ENCODE measurements around the gene HCAR1. TPM values are rescaled to one million over a fixed set of nuclear protein-coding genes. Genes with fewer than 3 reads are reported as not detected.
"Not testable (repeated sequence)": the region's sequence is repeated elsewhere in the genome, so short reads cannot be mapped to it uniquely, and the experiment has no call there.

HCAR1 gene
- total RNA-seq, 2 experiments from 2014 or later: 0.05 TPM; not detected in 1

DNA sequence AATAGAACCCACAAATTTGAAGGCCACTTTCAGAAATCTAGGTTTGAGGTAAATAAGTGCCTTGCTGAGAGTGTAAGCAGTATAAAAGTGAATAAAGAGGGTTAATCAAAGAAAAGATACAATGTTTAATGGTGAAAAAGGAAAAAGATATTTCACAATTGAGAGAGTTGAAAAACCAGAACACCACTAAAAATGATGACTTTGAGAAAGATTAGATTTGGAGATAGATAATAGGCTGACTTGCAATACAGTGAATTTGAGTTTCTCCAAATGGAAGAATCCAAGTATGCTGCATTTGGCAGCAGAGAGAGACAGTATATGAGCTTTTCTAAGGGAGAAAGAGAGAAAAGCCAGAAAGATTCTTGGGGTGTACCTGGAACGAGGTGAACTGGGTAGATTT lies 24.1 kb upstream of the HCAR1 start:
- intact Hi-C loops (cut with DNase I, micrococcal nuclease): loop anchor here (5.0 to 10.0 kb wide), 4 partner anchors 357 to 630 kb away; partner anchors contain the start of genes DIABLO (in 1 of the 2) and KMT5A (in 1 of the 2)

DNA sequence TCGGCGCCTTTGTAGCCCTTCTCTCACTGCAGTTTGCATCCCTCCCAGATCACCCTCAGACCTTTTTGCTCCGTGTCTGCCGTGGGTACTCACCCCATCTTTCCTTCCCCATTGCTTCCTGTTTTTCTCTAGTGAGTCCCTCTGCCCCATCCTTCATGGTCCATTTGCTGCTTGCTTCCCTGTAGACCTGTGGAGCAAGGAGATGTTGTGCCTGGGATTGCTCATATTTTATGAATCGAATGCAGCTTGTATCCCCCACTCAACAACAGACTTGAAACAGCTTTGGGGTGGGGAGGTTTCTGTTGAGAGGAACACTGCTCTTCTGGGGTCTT lies 22.6 kb upstream of the HCAR1 start:
- peak overlapping the region; percentile 97 for H3K27ac Mint-ChIP-seq

More for the DNA sequence above, 24.1 kb upstream of the HCAR1 start:
- H3K27me3 Mint-ChIP-seq: no peaks in the 10 kb centered on the region
- peak overlapping the region; percentile 40 for H3K4me3 Mint-ChIP-seq
- H3K27ac Mint-ChIP-seq: peak overlapping the region; percentile 97
- H3K4me3 ChIP-seq (ENCODE audit: low read length): no peak overlapping the region
- CTCF ChIA-PET: no interaction called here
- POLR2A ChIA-PET: no interaction called here
- no peaks in the 10 kb centered on the region for H3K9me3 Mint-ChIP-seq
- peaks cover 61% of the 10 kb centered on the region for H3K4me1 Mint-ChIP-seq (ENCODE audit: low read depth)
- H3K9me3 ChIP-seq (ENCODE audit: control insufficient read depth in 1 of 2, insufficient read depth in 1 of 2, low read length in 2 of 2): no peaks in the 10 kb centered on the region
- no peak overlapping the region for H3K27ac ChIP-seq (ENCODE audit: low read depth in 1 of 2, low read length in 2 of 2)
- H3K36me3 Mint-ChIP-seq (ENCODE audit: low read depth): peaks cover 71% of the 10 kb centered on the region
- peaks cover 23% of the 10 kb centered on the region for H3K4me1 ChIP-seq (ENCODE audit: insufficient read depth, low read length)
- no peaks in the 10 kb centered on the region for H3K27me3 ChIP-seq (ENCODE audit: control insufficient read depth in 1 of 2, insufficient read depth in 2 of 2, low read length in 2 of 2)
- no peak for DNase-seq
- TF ChIP-seq, protein P1, sequence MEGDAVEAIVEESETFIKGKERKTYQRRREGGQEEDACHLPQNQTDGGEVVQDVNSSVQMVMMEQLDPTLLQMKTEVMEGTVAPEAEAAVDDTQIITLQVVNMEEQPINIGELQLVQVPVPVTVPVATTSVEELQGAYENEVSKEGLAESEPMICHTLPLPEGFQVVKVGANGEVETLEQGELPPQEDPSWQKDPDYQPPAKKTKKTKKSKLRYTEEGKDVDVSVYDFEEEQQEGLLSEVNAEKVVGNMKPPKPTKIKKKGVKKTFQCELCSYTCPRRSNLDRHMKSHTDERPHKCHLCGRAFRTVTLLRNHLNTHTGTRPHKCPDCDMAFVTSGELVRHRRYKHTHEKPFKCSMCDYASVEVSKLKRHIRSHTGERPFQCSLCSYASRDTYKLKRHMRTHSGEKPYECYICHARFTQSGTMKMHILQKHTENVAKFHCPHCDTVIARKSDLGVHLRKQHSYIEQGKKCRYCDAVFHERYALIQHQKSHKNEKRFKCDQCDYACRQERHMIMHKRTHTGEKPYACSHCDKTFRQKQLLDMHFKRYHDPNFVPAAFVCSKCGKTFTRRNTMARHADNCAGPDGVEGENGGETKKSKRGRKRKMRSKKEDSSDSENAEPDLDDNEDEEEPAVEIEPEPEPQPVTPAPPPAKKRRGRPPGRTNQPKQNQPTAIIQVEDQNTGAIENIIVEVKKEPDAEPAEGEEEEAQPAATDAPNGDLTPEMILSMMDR (IDR thresholded peaks at IDR 0.05): no peak
- ATAC-seq (ENCODE audit: poor library complexity): no peak
- peaks cover 55% of the 10 kb centered on the region for H3K36me3 ChIP-seq (ENCODE audit: insufficient read depth, low read length)

DNA sequence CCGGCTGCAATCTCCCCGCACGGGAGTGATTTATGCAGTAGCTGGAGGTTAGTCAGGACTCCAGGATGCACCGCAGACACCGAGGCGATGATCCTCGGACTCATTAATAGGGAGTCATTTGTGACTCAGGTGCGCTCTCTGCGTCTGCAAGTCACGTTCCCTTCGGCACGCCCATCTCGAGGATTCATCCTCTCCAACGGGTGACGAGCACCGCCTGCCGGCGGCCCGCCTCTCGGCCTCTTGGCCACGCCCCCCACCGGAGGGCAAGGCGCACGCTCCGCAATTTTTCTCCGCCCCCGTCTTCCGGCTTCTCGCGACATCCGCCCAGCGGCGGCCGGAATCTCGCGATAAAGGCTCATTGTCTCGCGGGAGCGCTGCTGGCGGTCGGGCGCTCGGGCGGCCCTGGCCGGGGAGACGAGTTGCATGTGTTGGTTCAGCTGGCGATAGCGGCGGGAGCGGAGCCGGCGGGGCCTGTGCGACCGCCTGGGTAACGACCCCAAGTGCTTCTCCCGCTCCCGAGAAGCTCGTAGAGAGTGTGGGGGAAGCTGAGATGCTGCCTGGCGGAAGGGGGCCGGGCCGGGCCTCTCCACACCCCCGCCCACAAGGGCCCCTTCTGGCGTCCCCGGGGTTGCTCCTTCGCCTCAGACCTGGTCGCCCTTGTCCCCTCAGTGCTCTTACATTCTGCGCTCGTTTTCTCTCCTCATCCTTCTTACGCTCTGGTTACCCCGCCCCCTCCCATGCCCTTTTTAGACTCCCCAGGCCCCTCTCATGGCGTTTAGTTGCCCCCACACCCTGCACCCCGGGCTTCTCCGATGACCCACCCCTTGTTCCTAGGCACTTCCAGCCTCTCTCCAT lies 22.0 kb upstream of the HCAR1 start, which contains the start of gene DENR:
DENR (plus strand) TSS at position 361 of the 855 bp plus-strand sequence. CDS start 878 bp downstream, outside the sequence.
- DNase-seq (peak; percentile 99 to 100 (median 99)), ATAC-seq (ENCODE audit: poor library complexity) (peak; percentile 92)
- no peaks in the 10 kb centered on the region for H3K27me3 ChIP-seq (ENCODE audit: control insufficient read depth in 1 of 2, insufficient read depth in 2 of 2, low read length in 2 of 2)
- H3K36me3 Mint-ChIP-seq (ENCODE audit: low read depth): peaks cover 54% of the 10 kb centered on the region
- peak within 1 kb of the TSS; percentile 86 to 89 for H3K27ac ChIP-seq (ENCODE audit: low read depth in 1 of 2, low read length in 2 of 2)
- no peaks in the 10 kb centered on the region for H3K9me3 Mint-ChIP-seq
- no peaks in the 10 kb centered on the region for H3K9me3 ChIP-seq (ENCODE audit: control insufficient read depth in 1 of 2, insufficient read depth in 1 of 2, low read length in 2 of 2)
- intact Hi-C loops (cut with DNase I, micrococcal nuclease): loop anchor here (1.0 to 10.0 kb wide), 10 partner anchors 22 to 632 kb away; partner anchors contain the start of genes KNTC1 (in 2 of the 2), CCDC62 (in 1 of the 2), DIABLO (in 1 of the 2) and KMT5A (in 1 of the 2)
- H3K4me1 Mint-ChIP-seq (ENCODE audit: low read depth): peaks cover 57% of the 10 kb centered on the region
- TF ChIP-seq, protein P1 (IDR thresholded peaks at IDR 0.05): peak; percentile 76
- peaks cover 38% of the 10 kb centered on the region for H3K36me3 ChIP-seq (ENCODE audit: insufficient read depth, low read length)
- H3K4me3 ChIP-seq (ENCODE audit: low read length): peak within 1 kb of the TSS; percentile 89
- peak within 1 kb of the TSS; percentile 96 for H3K4me3 Mint-ChIP-seq
- CTCF ChIA-PET: interaction anchor here (0.5 to 2.1 kb wide), 9 partner anchors 9 to 285 kb away, joined by 3 to 7 read pairs (median 4); partner anchors contain the start of genes KNTC1, RSRC2 and ZCCHC8
- peaks cover 21% of the 10 kb centered on the region for H3K4me1 ChIP-seq (ENCODE audit: insufficient read depth, low read length)
- H3K27ac Mint-ChIP-seq: peak within 1 kb of the TSS; percentile 97
- H3K27me3 Mint-ChIP-seq: no peaks in the 10 kb centered on the region
- POLR2A ChIA-PET: interaction anchor here (0.5 to 2.4 kb wide), 13 partner anchors 10 to 831 kb away, joined by 3 to 25 read pairs (median 4); partner anchors contain the start of genes KNTC1, OGFOD2, RSRC2 and TMED2

More for the DNA sequence above, 22.6 kb upstream of the HCAR1 start:
- ChIA-PET CTCF (interaction anchor here (1.4 to 2.1 kb wide), 5 partner anchors 8 to 255 kb away, joined by 4 to 7 read pairs (median 6); partner anchors contain the start of genes KNTC1, RSRC2 and ZCCHC8), POLR2A (interaction anchor here (0.6 to 2.4 kb wide), 9 partner anchors 11 to 831 kb away, joined by 3 to 25 read pairs (median 5); partner anchors contain the start of genes KNTC1, OGFOD2, RSRC2 and TMED2)
- Mint-ChIP-seq H3K4me3 (peak overlapping the region; percentile 96), H3K36me3 (ENCODE audit: low read depth) (peaks cover 60% of the 10 kb centered on the region), H3K9me3 (no peaks in the 10 kb centered on the region), H3K4me1 (ENCODE audit: low read depth) (peaks cover 59% of the 10 kb centered on the region), H3K27me3 (no peaks in the 10 kb centered on the region)
- intact Hi-C loops (cut with DNase I, micrococcal nuclease): loop anchor here (2.0 to 10.0 kb wide), 6 partner anchors 114 to 632 kb away; partner anchors contain the start of genes DIABLO (in 1 of the 2), KMT5A (in 1 of the 2), KNTC1 (in 1 of the 2) and RSRC2 (in 1 of the 2)
- Histone ChIP-seq H3K27me3 (ENCODE audit: control insufficient read depth in 1 of 2, insufficient read depth in 2 of 2, low read length in 2 of 2) (no peaks in the 10 kb centered on the region), H3K4me1 (ENCODE audit: insufficient read depth, low read length) (peaks cover 21% of the 10 kb centered on the region), H3K4me3 (ENCODE audit: low read length) (peak overlapping the region; percentile 89), H3K9me3 (ENCODE audit: control insufficient read depth in 1 of 2, insufficient read depth in 1 of 2, low read length in 2 of 2) (no peaks in the 10 kb centered on the region), H3K27ac (ENCODE audit: low read depth in 1 of 2, low read length in 2 of 2) (peak overlapping the region; percentile 86 to 89), H3K36me3 (ENCODE audit: insufficient read depth, low read length) (peaks cover 44% of the 10 kb centered on the region)
- ATAC-seq (ENCODE audit: poor library complexity) (no peak), DNase-seq (no peak)
- TF ChIP-seq, protein P1 (IDR thresholded peaks at IDR 0.05): no peak

DNA sequence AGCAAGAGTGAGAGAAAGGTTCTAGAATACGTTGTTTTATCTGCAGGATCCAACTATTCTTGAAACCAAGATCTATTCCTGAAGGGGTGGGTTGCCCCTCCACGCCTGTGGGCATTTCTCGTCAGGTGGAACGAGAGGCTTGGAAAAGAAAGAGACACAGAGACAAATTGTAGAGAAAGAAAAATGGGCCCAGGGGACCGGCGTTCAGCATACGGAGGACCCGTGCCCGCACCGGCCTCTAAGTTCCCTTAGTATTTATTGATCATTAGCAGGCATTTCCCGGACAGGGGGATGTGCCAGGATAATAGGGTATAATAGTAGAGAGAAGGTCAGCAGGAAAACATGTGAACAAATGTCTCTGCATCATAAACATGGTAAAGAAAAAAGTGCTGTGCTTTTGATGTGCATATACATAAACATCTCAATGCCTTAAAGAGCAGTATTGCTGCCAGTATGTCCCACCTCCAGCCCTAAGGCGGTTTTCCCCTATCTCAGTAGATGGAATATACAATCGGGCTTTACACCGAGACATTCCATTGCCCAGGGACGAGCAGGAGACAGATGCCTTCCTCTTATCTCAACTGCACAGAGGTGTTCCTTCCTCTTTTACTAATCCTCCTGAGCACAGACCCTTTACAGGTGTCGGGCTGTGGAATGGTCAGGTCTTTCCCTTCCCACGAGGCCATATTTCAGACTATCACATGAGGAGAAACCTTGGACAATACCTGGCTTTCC lies 20.3 kb upstream of the HCAR1 start:
- H3K4me3 ChIP-seq (ENCODE audit: low read length); POLR2A ChIA-PET; H3K27me3 Mint-ChIP-seq: not testable (repeated sequence)

More for the DNA sequence above, 20.3 kb upstream of the HCAR1 start:
- CTCF ChIA-PET; ATAC-seq (ENCODE audit: poor library complexity); H3K27me3 ChIP-seq (ENCODE audit: control insufficient read depth in 1 of 2, insufficient read depth in 2 of 2, low read length in 2 of 2); H3K9me3 Mint-ChIP-seq; DNase-seq; H3K9me3 ChIP-seq (ENCODE audit: control insufficient read depth in 1 of 2, insufficient read depth in 1 of 2, low read length in 2 of 2); H3K27ac ChIP-seq (ENCODE audit: low read depth in 1 of 2, low read length in 2 of 2): not testable (repeated sequence)
- intact Hi-C loops (cut with DNase I, micrococcal nuclease): loop anchor here (5.0 to 10.0 kb wide), 4 partner anchors 354 to 634 kb away; partner anchors contain the start of genes DIABLO (in 1 of the 2) and KMT5A (in 1 of the 2)
- Histone ChIP-seq H3K4me1 (ENCODE audit: insufficient read depth, low read length) (peaks cover 18% of the 10 kb centered on the region), H3K36me3 (ENCODE audit: insufficient read depth, low read length) (peaks cover 22% of the 10 kb centered on the region)
- Mint-ChIP-seq H3K4me1 (ENCODE audit: low read depth) (peaks cover 40% of the 10 kb centered on the region), H3K27ac (peak overlapping the region; percentile 97), H3K36me3 (ENCODE audit: low read depth) (peaks cover 37% of the 10 kb centered on the region), H3K4me3 (peak overlapping the region; percentile 96)

All from CD4-positive, alpha-beta T cell (primary cell).